Nephron progenitor cell (in vitro differentiated cells): ENCODE measurements around the gene EIF3K.

Experiments used
- DNase-seq: peaks from one replicate; pipeline ENCODE4 v3.0.0; 2021
- H3K27ac Mint-ChIP-seq: 2 replicates; pipeline ENCODE4 v1.8.0; 2021; ENCODE audit warnings: mild to moderate bottlenecking, moderate library complexity, mixed read lengths
- H3K27me3 Mint-ChIP-seq: 2 replicates; pipeline ENCODE4 v1.8.0; 2021; ENCODE audit warnings: mild to moderate bottlenecking, low read depth, mixed read lengths; ENCODE audit not compliant: poor library complexity
- H3K36me3 Mint-ChIP-seq: 2 replicates; pipeline ENCODE4 v1.8.0; 2021; ENCODE audit warnings: low read depth, mixed read lengths
- H3K4me1 Mint-ChIP-seq: 2 replicates; pipeline ENCODE4 v1.8.0; 2021; ENCODE audit warnings: mixed read lengths
- H3K4me3 Mint-ChIP-seq: 2 replicates; pipeline ENCODE4 v1.8.0; 2021; ENCODE audit warnings: mild to moderate bottlenecking, moderate library complexity, mixed read lengths
- H3K9me3 Mint-ChIP-seq: 2 replicates; pipeline ENCODE4 v1.8.0; 2021; ENCODE audit warnings: mild to moderate bottlenecking, moderate library complexity, mixed read lengths
- CTCF ChIP-seq: fragments of 200-600 bp; sonication (generic); IDR thresholded peaks from 2 replicates; pipeline ENCODE4 v1.5.0; 2021; ENCODE audit warnings: antibody characterized with exemption

EIF3K gene

GRCh38 chr19:38642176-38642575, 23.2 kb downstream of the EIF3K start:
- no peaks in the 10 kb centered on the region for H3K36me3 Mint-ChIP-seq
- no peak overlapping the region for H3K27ac Mint-ChIP-seq
- H3K27me3 Mint-ChIP-seq: no peaks in the 10 kb centered on the region
- H3K4me3 Mint-ChIP-seq: no peak overlapping the region
- no peaks in the 10 kb centered on the region for H3K9me3 Mint-ChIP-seq
- no peak for TF ChIP-seq CTCF
- H3K4me1 Mint-ChIP-seq: peaks cover 17% of the 10 kb centered on the region
- no peak for DNase-seq

- Mint-ChIP-seq H3K36me3 (no peaks in the 10 kb centered on the region), H3K27ac (no peak overlapping the region), H3K4me1 (peaks cover 29% of the 10 kb centered on the region), H3K27me3 (peaks cover 9% of the 10 kb centered on the region), H3K4me3 (no peak overlapping the region), H3K9me3 (no peaks in the 10 kb centered on the region)
- no peak for DNase-seq
- no peak for TF ChIP-seq CTCF
These were observed 25.7 kb downstream of the EIF3K start for GRCh38 chr19:38644719-38645118.

- Mint-ChIP-seq H3K36me3 (no peaks in the 10 kb centered on the region), H3K9me3 (no peaks in the 10 kb centered on the region), H3K27ac (peak within 1 kb of the TSS; percentile 88), H3K27me3 (peaks cover 10% of the 10 kb centered on the region), H3K4me3 (peak within 1 kb of the TSS; percentile 97), H3K4me1 (peaks cover 48% of the 10 kb centered on the region)
- no peak for TF ChIP-seq CTCF
- DNase-seq: peak; percentile 100
These were observed 28.5 kb downstream of the EIF3K start, which contains the start of gene ACTN4 for GRCh38 chr19:38647368-38647965. Gene ACTN4 (plus strand): TSS chr19:38647649. CDS start chr19:38647746, 97 bp downstream.

- Mint-ChIP-seq H3K36me3 (no peaks in the 10 kb centered on the region), H3K27me3 (peaks cover 10% of the 10 kb centered on the region), H3K4me3 (peak overlapping the region; percentile 97), H3K9me3 (no peaks in the 10 kb centered on the region), H3K4me1 (peaks cover 53% of the 10 kb centered on the region), H3K27ac (peak overlapping the region; percentile 88)
- TF ChIP-seq CTCF: no peak
- no peak for DNase-seq
These were observed 29.2 kb downstream of the EIF3K start for GRCh38 chr19:38647966-38648768.

GRCh38 chr19:38648769-38649304, 29.8 kb downstream of the EIF3K start:
- Mint-ChIP-seq H3K9me3 (no peaks in the 10 kb centered on the region), H3K27ac (peak overlapping the region; percentile 88), H3K4me1 (peaks cover 60% of the 10 kb centered on the region), H3K36me3 (no peaks in the 10 kb centered on the region), H3K27me3 (peaks cover 10% of the 10 kb centered on the region), H3K4me3 (peak overlapping the region; percentile 97)
- no peak for DNase-seq
- TF ChIP-seq CTCF: no peak
